Lower lobe of right lung (tissue), 2 donors: ENCODE data around the gene TAF9B. TPM values are rescaled to one million over a fixed set of nuclear protein-coding genes. Genes with fewer than 3 reads are reported as not detected.

Experiments
- ATAC-seq, 2 donors: fragments of 200-7000 bp; cut with Tn5 transposase; one replicate each; pipeline ENCODE4 v1.9.1; 2020 to 2022; ENCODE audit warnings: mild to moderate bottlenecking in 2 of 2, moderate library complexity in 2 of 2
- DNase-seq: peaks from one replicate; pipeline ENCODE4 v3.0.0-alpha.2; 2020
- H3K27ac ChIP-seq: fragments of 200-600 bp; one replicate; pipeline ENCODE4 v1.8.0; 2022
- H3K27me3 ChIP-seq: fragments of 200-600 bp; one replicate; pipeline ENCODE4 v1.8.0; 2022; ENCODE audit warnings: low read depth
- H3K36me3 ChIP-seq: fragments of 200-600 bp; one replicate; pipeline ENCODE4 v1.8.0; 2022; ENCODE audit warnings: mild to moderate bottlenecking
- H3K4me1 ChIP-seq: fragments of 200-600 bp; one replicate; pipeline ENCODE4 v1.8.0; 2022
- H3K4me3 ChIP-seq: fragments of 200-600 bp; one replicate; pipeline ENCODE4 v1.8.0; 2022; ENCODE audit warnings: mild to moderate bottlenecking
- H3K9me3 ChIP-seq: fragments of 200-600 bp; one replicate; pipeline ENCODE4 v1.8.0; 2022
- intact Hi-C: fragments of 100-400 bp; cut with DNase I; formaldehyde crosslinking; loops from one replicate; pipeline ENCODE4 v1.11.0; 2022
- total RNA-seq: library from RNA; stranded (reverse); fragmentation: NEBNext Ultra II Directional; extraction: Animal tissue kit (Norgen Biotek cat#: 25700); gene quantifications from one replicate; pipeline ENCODE4 v1.2.1, GENCODE V29; 2021
- TF ChIP-seq, protein P1 (sequence below): fragments of 200-600 bp; IDR thresholded peaks from one replicate; pipeline ENCODE4 v1.8.0; 2022; ENCODE audit warnings: antibody characterized with exemption, mild to moderate bottlenecking
- donor health status: DM: no; HTN: yes; CAD: no; lungs with severe emphysema.

Gene TAF9B
- total RNA-seq, 1 donor from 2014 or later: 12.5 TPM

DNA sequence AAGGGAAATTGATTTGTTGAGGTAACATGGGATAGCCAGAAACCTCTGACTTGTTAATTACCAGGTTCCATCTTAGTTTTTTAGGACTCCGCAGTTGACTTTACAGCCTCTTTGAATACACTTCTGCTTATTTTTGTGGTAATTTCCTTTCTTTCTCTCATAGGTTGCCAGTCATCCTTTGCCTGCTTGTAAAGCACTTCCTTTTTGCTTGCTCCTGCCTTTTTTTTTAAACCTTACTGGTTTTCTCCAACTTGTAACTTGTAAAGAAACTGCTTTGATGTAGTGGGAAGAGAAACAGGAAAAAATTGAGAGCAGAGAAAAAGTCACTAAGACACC is 32.8 kb downstream of the TAF9B start:
- peak overlapping the region; percentile 72 for H3K4me3 ChIP-seq

GRCh38 chrX:78105944-78106650 is 33.4 kb downstream of the TAF9B start:
- DNase-seq (no peak), ATAC-seq (no peak)
- Histone ChIP-seq H3K27ac (peak overlapping the region; percentile 97), H3K36me3 (peaks cover 4% of the 10 kb centered on the region), H3K4me1 (peaks cover 41% of the 10 kb centered on the region), H3K4me3 (peak overlapping the region; percentile 72), H3K9me3 (no peaks in the 10 kb centered on the region), H3K27me3 (no peaks in the 10 kb centered on the region)
- TF ChIP-seq, protein P1, sequence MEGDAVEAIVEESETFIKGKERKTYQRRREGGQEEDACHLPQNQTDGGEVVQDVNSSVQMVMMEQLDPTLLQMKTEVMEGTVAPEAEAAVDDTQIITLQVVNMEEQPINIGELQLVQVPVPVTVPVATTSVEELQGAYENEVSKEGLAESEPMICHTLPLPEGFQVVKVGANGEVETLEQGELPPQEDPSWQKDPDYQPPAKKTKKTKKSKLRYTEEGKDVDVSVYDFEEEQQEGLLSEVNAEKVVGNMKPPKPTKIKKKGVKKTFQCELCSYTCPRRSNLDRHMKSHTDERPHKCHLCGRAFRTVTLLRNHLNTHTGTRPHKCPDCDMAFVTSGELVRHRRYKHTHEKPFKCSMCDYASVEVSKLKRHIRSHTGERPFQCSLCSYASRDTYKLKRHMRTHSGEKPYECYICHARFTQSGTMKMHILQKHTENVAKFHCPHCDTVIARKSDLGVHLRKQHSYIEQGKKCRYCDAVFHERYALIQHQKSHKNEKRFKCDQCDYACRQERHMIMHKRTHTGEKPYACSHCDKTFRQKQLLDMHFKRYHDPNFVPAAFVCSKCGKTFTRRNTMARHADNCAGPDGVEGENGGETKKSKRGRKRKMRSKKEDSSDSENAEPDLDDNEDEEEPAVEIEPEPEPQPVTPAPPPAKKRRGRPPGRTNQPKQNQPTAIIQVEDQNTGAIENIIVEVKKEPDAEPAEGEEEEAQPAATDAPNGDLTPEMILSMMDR: no peak
- intact Hi-C loops: no loop called here

More for the DNA sequence above, 32.8 kb downstream of the TAF9B start:
- H3K36me3 ChIP-seq: peaks cover 9% of the 10 kb centered on the region
- ATAC-seq (no peak), DNase-seq (no peak)
- H3K27me3 ChIP-seq: no peaks in the 10 kb centered on the region
- no peak overlapping the region for H3K27ac ChIP-seq
- intact Hi-C loops: no loop called here
- TF ChIP-seq, protein P1: no peak
- no peaks in the 10 kb centered on the region for H3K9me3 ChIP-seq
- H3K4me1 ChIP-seq: peaks cover 41% of the 10 kb centered on the region

DNA sequence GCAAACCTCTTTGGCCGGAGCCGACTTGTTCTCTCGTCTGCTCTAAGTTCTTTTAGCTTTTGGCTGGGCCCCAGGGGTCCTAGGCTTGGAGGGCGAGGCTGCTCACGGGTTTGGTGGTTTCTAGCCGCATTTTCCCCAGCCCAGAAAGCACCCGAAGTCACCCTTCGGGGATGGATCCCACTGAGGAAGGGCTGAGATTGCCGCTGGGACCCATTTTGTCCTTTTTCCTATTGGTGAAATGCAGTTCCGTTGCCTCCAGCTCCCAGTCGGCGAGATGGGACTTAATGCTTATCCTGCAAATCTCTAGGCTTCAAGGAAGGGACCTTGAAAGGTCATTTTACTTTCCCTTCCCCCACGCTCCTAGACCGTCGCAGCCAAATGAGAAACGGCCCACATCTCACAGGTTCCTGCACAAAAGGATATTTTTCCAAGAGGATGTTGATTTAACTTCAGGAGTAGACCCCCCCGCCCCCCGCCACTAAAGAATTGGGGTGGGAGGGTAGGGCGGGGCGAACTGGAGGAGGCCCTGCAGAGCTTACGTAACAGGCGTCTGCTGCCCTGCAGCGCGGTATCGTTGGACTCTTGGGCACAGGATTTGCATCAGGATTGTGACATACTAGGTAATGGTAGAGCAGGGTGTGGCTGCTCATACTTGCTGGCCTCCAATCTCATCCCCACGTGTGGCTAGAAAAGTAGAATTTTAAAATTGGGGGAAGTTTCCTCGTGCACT is 34.8 kb downstream of the TAF9B start:
- intact Hi-C loops: no loop called here
- ATAC-seq (peak; percentile 80 to 84), DNase-seq (peak; percentile 78)
- Histone ChIP-seq H3K27ac (peak overlapping the region; percentile 97), H3K9me3 (no peaks in the 10 kb centered on the region), H3K4me3 (peak overlapping the region; percentile 72), H3K4me1 (peaks cover 41% of the 10 kb centered on the region), H3K27me3 (no peaks in the 10 kb centered on the region), H3K36me3 (no peaks in the 10 kb centered on the region)
- TF ChIP-seq, protein P1: no peak

DNA sequence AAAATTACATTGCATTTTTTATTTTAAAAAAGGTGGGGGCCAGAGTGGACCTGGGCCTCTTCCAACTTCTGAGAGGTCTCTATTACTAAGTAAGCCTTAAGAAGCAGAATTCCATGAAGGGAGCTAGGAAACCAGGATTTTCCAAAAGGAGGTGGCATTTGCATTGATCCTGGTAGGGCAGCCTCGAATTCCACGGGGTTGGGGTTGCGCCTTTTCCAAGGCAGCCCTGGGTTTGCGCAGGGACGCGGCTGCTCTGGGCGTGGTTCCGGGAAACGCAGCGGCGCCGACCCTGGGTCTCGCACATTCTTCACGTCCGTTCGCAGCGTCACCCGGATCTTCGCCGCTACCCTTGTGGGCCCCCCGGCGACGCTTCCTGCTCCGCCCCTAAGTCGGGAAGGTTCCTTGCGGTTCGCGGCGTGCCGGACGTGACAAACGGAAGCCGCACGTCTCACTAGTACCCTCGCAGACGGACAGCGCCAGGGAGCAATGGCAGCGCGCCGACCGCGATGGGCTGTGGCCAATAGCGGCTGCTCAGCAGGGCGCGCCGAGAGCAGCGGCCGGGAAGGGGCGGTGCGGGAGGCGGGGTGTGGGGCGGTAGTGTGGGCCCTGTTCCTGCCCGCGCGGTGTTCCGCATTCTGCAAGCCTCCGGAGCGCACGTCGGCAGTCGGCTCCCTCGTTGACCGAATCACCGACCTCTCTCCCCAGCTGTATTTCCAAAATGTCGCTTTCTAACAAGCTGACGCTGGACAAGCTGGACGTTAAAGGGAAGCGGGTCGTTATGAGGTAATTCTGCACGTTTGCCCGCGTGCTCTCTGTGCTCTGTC is 35.6 kb downstream of the TAF9B start, which contains the start of gene PGK1:
Gene PGK1, plus strand, starts transcription at position 626 of the 824 bp plus-strand sequence. Its CDS starts 93 bp downstream, at position 719.
- intact Hi-C loops: no loop called here
- H3K4me1 ChIP-seq: peaks cover 37% of the 10 kb centered on the region

More for the DNA sequence above, 35.6 kb downstream of the TAF9B start, which contains the start of gene PGK1:
- DNase-seq: peak; percentile 97
- no peaks in the 10 kb centered on the region for H3K27me3 ChIP-seq
- peak within 1 kb of the TSS; percentile 97 for H3K27ac ChIP-seq
- TF ChIP-seq, protein P1: no peak
- peak; percentile 99 for ATAC-seq
- H3K9me3 ChIP-seq: no peaks in the 10 kb centered on the region
- no peaks in the 10 kb centered on the region for H3K36me3 ChIP-seq
- peak within 1 kb of the TSS; percentile 72 for H3K4me3 ChIP-seq
